Neuronal stem cell (in vitro differentiated cells): Measurements from ENCODE around the gene LTBP4.

Experiments used
- DNase-seq: peaks from one replicate; pipeline ENCODE4 v3.0.0-alpha.2; 2013; ENCODE audit warnings: low spot score
- H2AFZ ChIP-seq: one replicate; pipeline ENCODE4 v1.6.1; 2013; ENCODE audit warnings: mild to moderate bottlenecking, low read length, inconsistent platforms
- H2AK5ac ChIP-seq: 2 replicates; pipeline ENCODE4 v1.6.1; 2013; ENCODE audit warnings: low read depth, mild to moderate bottlenecking, inconsistent platforms, low read length, moderate library complexity, mixed read lengths
- H2BK120ac ChIP-seq: 2 replicates; pipeline ENCODE4 v1.6.1; 2013; ENCODE audit warnings: low read depth, mild to moderate bottlenecking, inconsistent platforms, low read length, moderate library complexity, mixed read lengths
- H2BK12ac ChIP-seq: one replicate; pipeline ENCODE4 v1.6.1; 2013; ENCODE audit warnings: low read length, inconsistent platforms
- H2BK15ac ChIP-seq: 2 replicates; pipeline ENCODE4 v1.6.1; 2013; ENCODE audit warnings: mild to moderate bottlenecking, low read length, inconsistent platforms, mixed read lengths
- H2BK5ac ChIP-seq: one replicate; pipeline ENCODE4 v1.6.1; 2013; ENCODE audit warnings: inconsistent platforms, mild to moderate bottlenecking, low read length, moderate library complexity
- H3K14ac ChIP-seq: one replicate; pipeline ENCODE4 v1.6.1; 2013; ENCODE audit warnings: low read length, inconsistent platforms
- H3K18ac ChIP-seq: 2 replicates; pipeline ENCODE4 v1.6.1; 2013; ENCODE audit warnings: low read length, inconsistent platforms
- H3K23ac ChIP-seq: 2 replicates; pipeline ENCODE4 v1.6.1; 2013; ENCODE audit warnings: low read depth, mild to moderate bottlenecking, mixed read lengths, low read length, inconsistent platforms; ENCODE audit not compliant: poor library complexity
- H3K27ac ChIP-seq: replicated peaks from 3 replicates; pipeline ENCODE4 v1.5.1; 2013; ENCODE audit warnings: low read length, inconsistent platforms
- H3K27me3 ChIP-seq, 3 experiments: 2 replicates each; pipeline ENCODE4 v1.6.1; 2013; ENCODE audit warnings: low read length in 3 of 3, mild to moderate bottlenecking in 2 of 3, inconsistent platforms in 1 of 3, low read depth in 1 of 3, mixed read lengths in 1 of 3, moderate library complexity in 1 of 3; ENCODE audit not compliant: control insufficient read depth in 3 of 3, insufficient read depth in 3 of 3
- H3K36me3 ChIP-seq, 2 donors: replicated peaks in 1 of 2; 2 replicates each; pipeline ENCODE4 v1.6.1; 2013; ENCODE audit warnings: low read length in 2 of 2; ENCODE audit not compliant: control insufficient read depth in 2 of 2, insufficient read depth in 2 of 2
- H3K4ac ChIP-seq: 2 replicates; pipeline ENCODE4 v1.6.1; 2013; ENCODE audit warnings: inconsistent platforms, mild to moderate bottlenecking, low read length, moderate library complexity
- H3K4me1 ChIP-seq, 2 donors: 1 replicate in 1 of 2; 2 replicates in 1 of 2; pipeline ENCODE4 v1.6.1; 2013; ENCODE audit warnings: low read length in 2 of 2, low read depth in 1 of 2; ENCODE audit not compliant: control insufficient read depth in 2 of 2, insufficient read depth in 1 of 2
- H3K4me2 ChIP-seq: one replicate; pipeline ENCODE4 v1.6.1; 2013; ENCODE audit warnings: mild to moderate bottlenecking, low read length, inconsistent platforms; ENCODE audit not compliant: insufficient read depth, poor library complexity, severe bottlenecking
- H3K4me3 ChIP-seq, 2 donors: 2 replicates each; pipeline ENCODE4 v1.5.1; 2013; ENCODE audit warnings: low read length in 2 of 2, mild to moderate bottlenecking in 2 of 2, inconsistent platforms in 1 of 2, moderate library complexity in 1 of 2
- H3K79me1 ChIP-seq: one replicate; pipeline ENCODE4 v1.6.1; 2013; ENCODE audit warnings: low read depth, mild to moderate bottlenecking, inconsistent platforms, low read length, moderate library complexity
- H3K9ac ChIP-seq: one replicate; pipeline ENCODE4 v1.6.1; 2013; ENCODE audit warnings: mild to moderate bottlenecking, low read depth, low read length, inconsistent platforms; ENCODE audit not compliant: poor library complexity
- H3K9me3 ChIP-seq, 2 donors: replicated peaks in 1 of 2; 2 replicates each; pipeline versions ENCODE3 to v1.6.1; 2013; ENCODE audit warnings: low read length in 2 of 2, mild to moderate bottlenecking in 2 of 2, inconsistent platforms in 1 of 2, low read depth in 1 of 2, mixed read lengths in 1 of 2, moderate library complexity in 1 of 2; ENCODE audit not compliant: control insufficient read depth in 2 of 2, insufficient read depth in 1 of 2
- H4K8ac ChIP-seq: one replicate; pipeline ENCODE4 v1.6.1; 2013; ENCODE audit warnings: low read depth, mild to moderate bottlenecking, inconsistent platforms, low read length, moderate library complexity
- H4K91ac ChIP-seq: one replicate; pipeline ENCODE4 v1.6.1; 2013; ENCODE audit warnings: low read length, low read depth, mild to moderate bottlenecking, inconsistent platforms; ENCODE audit not compliant: poor library complexity
- WGBS, 2 donors: extraction: QIAGEN DNeasy Blood & Tissue Kit; methylation state at CpG; one replicate each; pipeline ENCODE4 v1.1.7; 2013; ENCODE audit warnings: missing lambda C conversion rate in 2 of 2, mixed read lengths in 1 of 2; ENCODE audit not compliant: insufficient read length in 2 of 2, insufficient replicate concordance in 1 of 2; ENCODE audit errors: extremely low coverage in 2 of 2; 5-methylcytosine and 5-hydroxymethylcytosine counted together

Gene LTBP4

DNA sequence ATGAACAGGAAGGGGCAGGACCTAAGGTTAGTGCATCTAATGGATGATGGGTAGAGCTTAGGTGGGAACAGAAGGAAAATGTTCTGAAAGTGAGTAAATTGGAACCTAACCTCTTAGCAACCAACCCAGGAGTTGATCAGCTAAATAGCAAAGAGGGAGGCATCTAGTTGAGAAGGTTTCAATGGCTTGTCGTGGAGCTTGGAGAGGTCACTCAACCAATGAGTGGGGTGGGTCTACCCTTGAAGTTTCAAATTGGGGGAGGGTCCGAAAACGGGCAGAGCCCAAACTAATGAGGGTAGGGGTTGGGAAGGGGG is 30.2 kb upstream of the LTBP4 start:
- no peak overlapping the region for H2BK5ac ChIP-seq
- no peak overlapping the region for H3K4me2 ChIP-seq
- no CpG with 5 or more reads among the region's 3 CpGs for WGBS, 2 donors

DNA sequence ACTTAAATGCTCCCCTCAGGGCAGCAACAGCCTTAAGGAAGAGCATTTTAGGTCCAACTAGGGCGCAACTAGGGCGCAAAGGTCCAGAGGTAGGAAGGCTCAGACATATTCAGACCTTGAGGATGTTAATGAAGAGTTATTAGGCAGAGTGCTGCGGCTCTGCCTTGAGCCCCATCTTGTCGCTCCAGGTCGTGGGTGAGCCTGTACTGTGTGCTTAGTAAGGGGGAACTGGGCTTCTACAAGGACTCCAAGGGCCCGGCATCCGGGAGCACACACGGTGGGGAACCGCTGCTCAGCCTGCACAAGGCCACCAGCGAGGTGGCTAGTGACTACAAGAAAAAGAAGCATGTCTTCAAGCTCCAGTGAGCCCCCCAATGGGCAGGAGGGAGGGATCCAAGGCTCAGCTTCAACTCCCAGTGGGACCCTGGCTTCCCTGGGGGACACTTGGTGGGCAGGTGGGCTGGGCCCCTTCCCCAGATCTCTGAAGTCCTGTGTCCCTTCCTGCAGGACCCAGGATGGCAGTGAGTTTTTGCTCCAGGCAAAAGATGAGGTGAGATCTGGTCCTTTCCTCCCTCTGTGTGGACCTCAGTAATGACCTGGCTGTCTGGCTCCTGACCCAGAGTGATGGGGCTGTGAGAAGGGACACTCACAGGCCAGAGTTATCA is 29.2 kb upstream of the LTBP4 start:
- peaks cover 4 to 5% of the 10 kb centered on the region in 2 donors for H3K4me1 ChIP-seq
- no peak overlapping the region for H2BK5ac ChIP-seq
- H3K4ac ChIP-seq, result no peak overlapping the region
- peak overlapping the region; percentile 3 for H2AK5ac ChIP-seq
- WGBS, 2 donors, result no CpG with 5 or more reads among the region's 10 CpGs
- H4K8ac ChIP-seq, result no peak overlapping the region
- H4K91ac ChIP-seq, result no peak overlapping the region
- no peak overlapping the region for H3K27ac ChIP-seq
- no peak overlapping the region for H3K9ac ChIP-seq
- H3K23ac ChIP-seq, result no peak overlapping the region
- H2AFZ ChIP-seq, result no peak overlapping the region
- no peaks in the 10 kb centered on the region for H3K79me1 ChIP-seq
- H3K18ac ChIP-seq, result no peak overlapping the region
- no peak overlapping the region for H3K4me2 ChIP-seq
- H3K14ac ChIP-seq, result no peak overlapping the region
- H3K36me3 ChIP-seq, result no peaks in the 10 kb centered on the region
- H3K4me3 ChIP-seq, result no peak overlapping the region
- no peak overlapping the region for H2BK12ac ChIP-seq
- H3K27me3 ChIP-seq, result peaks cover 17 to 43% (median 32%) of the 10 kb centered on the region in 3 experiments
- H2BK15ac ChIP-seq, result no peak overlapping the region
- DNase-seq, result no peak
- no peak overlapping the region for H2BK120ac ChIP-seq
- H3K9me3 ChIP-seq, result peaks cover 0 to 1% of the 10 kb centered on the region in 2 donors

More for the DNA sequence above, 30.2 kb upstream of the LTBP4 start:
- no peak overlapping the region for H3K23ac ChIP-seq
- H3K27me3 ChIP-seq, result peaks cover 17 to 47% (median 42%) of the 10 kb centered on the region in 3 experiments
- H3K9me3 ChIP-seq, result peaks cover 0 to 1% of the 10 kb centered on the region in 2 donors
- no peak overlapping the region for H4K91ac ChIP-seq
- H3K18ac ChIP-seq, result no peak overlapping the region
- H3K36me3 ChIP-seq, result no peaks in the 10 kb centered on the region
- H3K27ac ChIP-seq, result no peak overlapping the region
- H2BK120ac ChIP-seq, result no peak overlapping the region
- H3K14ac ChIP-seq, result no peak overlapping the region
- H3K9ac ChIP-seq, result no peak overlapping the region
- peak overlapping the region in 1 of 2 donors; percentile 24 for H3K4me3 ChIP-seq
- peak overlapping the region; percentile 79 for H2AFZ ChIP-seq
- no peak overlapping the region for H3K4ac ChIP-seq
- H3K4me1 ChIP-seq, result peaks cover 4 to 5% of the 10 kb centered on the region in 2 donors
- no peak overlapping the region for H2BK12ac ChIP-seq
- no peak overlapping the region for H2AK5ac ChIP-seq
- DNase-seq, result no peak
- H4K8ac ChIP-seq, result no peak overlapping the region
- H2BK15ac ChIP-seq, result no peak overlapping the region
- no peaks in the 10 kb centered on the region for H3K79me1 ChIP-seq

DNA sequence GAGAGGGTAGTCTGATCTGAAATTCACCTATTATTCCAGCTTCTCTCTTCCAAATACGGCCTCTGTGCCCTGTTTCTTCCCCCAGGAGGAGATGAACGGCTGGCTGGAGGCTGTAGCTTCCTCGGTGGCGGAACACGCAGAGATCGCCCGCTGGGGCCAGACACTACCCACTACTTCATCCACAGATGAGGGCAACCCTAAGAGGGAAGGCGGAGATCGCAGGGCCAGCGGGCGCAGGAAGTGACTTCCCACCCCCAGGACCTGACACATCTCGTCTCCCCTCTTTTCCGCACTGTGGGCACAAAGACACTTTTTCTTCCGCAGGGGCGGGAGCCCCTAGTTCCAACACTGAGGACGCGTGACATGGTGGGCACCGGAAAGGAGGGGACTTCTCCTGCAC is 25.8 kb upstream of the LTBP4 start:
- Histone ChIP-seq H2AK5ac (peak overlapping the region; percentile 93), H3K14ac (no peak overlapping the region), H3K4me2 (no peak overlapping the region), H4K91ac (no peak overlapping the region), H2BK5ac (peak overlapping the region; percentile 47), H2BK120ac (peak overlapping the region; percentile 56), H3K36me3 (peaks cover 3 to 20% of the 10 kb centered on the region in 2 donors), H2BK12ac (no peak overlapping the region), H3K9ac (no peak overlapping the region), H3K18ac (no peak overlapping the region), H3K27ac (no peak overlapping the region), H3K9me3 (no peaks in the 10 kb centered on the region), H3K27me3 (peaks cover 0 to 11% (median 0%) of the 10 kb centered on the region in 3 experiments), H3K4ac (no peak overlapping the region), H4K8ac (no peak overlapping the region), H3K4me3 (no peak overlapping the region), H3K4me1 (no peaks in the 10 kb centered on the region), H3K79me1 (no peaks in the 10 kb centered on the region), H2BK15ac (no peak overlapping the region), H3K23ac (no peak overlapping the region), H2AFZ (peak overlapping the region; percentile 72)
- WGBS, 2 donors, result no CpG with 5 or more reads among the region's 18 CpGs
- DNase-seq, result no peak

DNA sequence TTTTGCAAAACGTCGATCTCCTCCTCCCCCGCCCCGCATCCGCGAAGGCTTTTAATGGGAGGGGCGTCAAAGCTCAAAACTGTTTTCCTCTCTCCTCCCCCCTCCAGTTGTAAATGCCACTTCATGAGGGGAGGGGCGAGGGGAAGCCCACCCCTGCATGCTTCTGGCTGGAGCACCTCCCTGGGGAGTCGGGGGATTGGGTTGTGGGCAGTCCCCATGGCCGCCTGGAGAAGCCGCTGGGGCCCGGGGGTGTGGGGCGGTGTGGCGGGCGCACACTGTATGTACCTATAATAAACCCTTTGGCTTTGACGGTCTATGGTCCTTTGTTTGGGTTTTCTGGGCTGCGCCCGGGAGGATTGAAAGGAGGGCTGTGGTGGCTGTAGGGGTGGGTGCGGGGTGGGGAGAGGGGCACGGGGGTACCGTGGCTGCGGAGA is 25.0 kb upstream of the LTBP4 start:
- peak overlapping the region; percentile 93 for H2AK5ac ChIP-seq
- no peak overlapping the region for H4K8ac ChIP-seq
- H2BK5ac ChIP-seq, result peak overlapping the region; percentile 47
- no peak overlapping the region for H2BK120ac ChIP-seq
- H3K4me3 ChIP-seq, result peak overlapping the region; percentile 73 to 86
- no peak overlapping the region for H2BK12ac ChIP-seq
- H3K4me2 ChIP-seq, result peak overlapping the region; percentile 43
- peak overlapping the region; percentile 49 for H2BK15ac ChIP-seq
- H3K36me3 ChIP-seq, result peaks cover 5 to 28% of the 10 kb centered on the region in 2 donors
- H3K18ac ChIP-seq, result peak overlapping the region; percentile 78
- H3K23ac ChIP-seq, result peak overlapping the region; percentile 28
- no peak overlapping the region for H3K14ac ChIP-seq
- H2AFZ ChIP-seq, result peak overlapping the region; percentile 95
- no peaks in the 10 kb centered on the region for H3K79me1 ChIP-seq
- no peak overlapping the region for H3K4ac ChIP-seq
- WGBS, 2 donors, result no CpG with 5 or more reads among the region's 22 CpGs
- peak overlapping the region; percentile 54 for H3K9ac ChIP-seq
- no peaks in the 10 kb centered on the region for H3K4me1 ChIP-seq
- no peak overlapping the region for H3K27ac ChIP-seq
- H3K9me3 ChIP-seq, result no peaks in the 10 kb centered on the region
- H4K91ac ChIP-seq, result no peak overlapping the region
- peaks cover 0 to 11% (median 0%) of the 10 kb centered on the region in 3 experiments for H3K27me3 ChIP-seq
- no peak for DNase-seq
